ENCODE measurements around the gene OGG1. TPM values are rescaled to one million over a fixed set of nuclear protein-coding genes. Genes with fewer than 3 reads are reported as not detected.

The OGG1 gene
- total and polyA plus RNA-seq, 10 of the 15 experiments (the other 5 are each of a cell fraction or from before 2014, with no cell fraction given), result 4.8 to 38.8 (median 27.2) TPM

- intact Hi-C loops (cut with micrococcal nuclease; ENCODE audit: unreplicated experiment), result no loop called here
- Histone ChIP-seq H3K9ac (ENCODE audit: control insufficient read depth, insufficient read depth, low read length) (no peak overlapping the region), H2AFZ (ENCODE audit: control insufficient read depth, low read depth, low read length) (no peak overlapping the region), H3K27ac (ENCODE audit: control insufficient read depth, insufficient read depth) (no peak overlapping the region), H3K27me3 (replicated peaks in 1 of 2; ENCODE audit: control insufficient read depth in 2 of 2, insufficient read depth in 2 of 2, low read length in 1 of 2) (no peaks in the 10 kb centered on the region; a peak in 1 of 4 replicates), H3K36me3 (ENCODE audit: control insufficient read depth in 2 of 2, insufficient read depth in 2 of 2, low read length in 1 of 2) (no peaks in the 10 kb centered on the region), H4K20me1 (ENCODE audit: control insufficient read depth, insufficient read depth) (no peaks in the 10 kb centered on the region), H3K4me3 (no peak overlapping the region), H3K9me3 (replicated peaks; ENCODE audit: control insufficient read depth, insufficient read depth, low read length) (no peaks in the 10 kb centered on the region), H3K79me2 (ENCODE audit: control insufficient read depth, insufficient read depth, low read length) (no peaks in the 10 kb centered on the region), H3K4me2 (ENCODE audit: control insufficient read depth, insufficient read depth) (no peak overlapping the region), H3K4me1 (ENCODE audit: control insufficient read depth, insufficient read depth, low read length) (no peaks in the 10 kb centered on the region; the same call in 1 of the 2 replicates)
- ChIA-PET RAD21 (ENCODE audit: unreplicated experiment) (no interaction called here), SMC1A (ENCODE audit: uncharacterized antibody, unreplicated experiment) (no interaction called here), POLR2A (no interaction called here), CTCF (interaction anchor here (0.6 kb wide), 1 partner anchor 262 kb away, joined by 3 read pairs; no protein-coding TSS in a partner anchor)
- no peak for TF ChIP-seq POLR2A (IDR thresholded peaks at IDR 0.05; ENCODE audit: low read depth, low read length)
- TF ChIP-seq, protein P1, sequence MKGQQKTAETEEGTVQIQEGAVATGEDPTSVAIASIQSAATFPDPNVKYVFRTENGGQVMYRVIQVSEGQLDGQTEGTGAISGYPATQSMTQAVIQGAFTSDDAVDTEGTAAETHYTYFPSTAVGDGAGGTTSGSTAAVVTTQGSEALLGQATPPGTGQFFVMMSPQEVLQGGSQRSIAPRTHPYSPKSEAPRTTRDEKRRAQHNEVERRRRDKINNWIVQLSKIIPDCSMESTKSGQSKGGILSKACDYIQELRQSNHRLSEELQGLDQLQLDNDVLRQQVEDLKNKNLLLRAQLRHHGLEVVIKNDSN (IDR thresholded peaks at IDR 0.05; ENCODE audit: borderline replicate concordance, extremely low read length, insufficient read depth, low read depth, low read length), result peak; percentile 53
- FAIRE-seq, result no peak
- DNase-seq (ENCODE audit: low read depth, low spot score), result no peak
- no TSS peak for BruUV-seq (replicated peaks)
- 75% methylated on average over 4 of the region's 4 CpGs for WGBS (ENCODE audit: insufficient coverage, insufficient replicate concordance, low lambda C conversion rate, missing lambda C conversion rate)
- in situ Hi-C loops (cut with MboI), result no loop called here
- ATAC-seq, result no peak
These were observed 16.1 kb downstream of the OGG1 start for GRCh38 chr3:9765865-9766264.

- Histone ChIP-seq H3K27ac (ENCODE audit: control insufficient read depth, insufficient read depth) (no peak overlapping the region), H3K9ac (ENCODE audit: control insufficient read depth, insufficient read depth, low read length) (no peak overlapping the region), H2AFZ (ENCODE audit: control insufficient read depth, low read depth, low read length) (no peak overlapping the region), H3K27me3 (replicated peaks in 1 of 2; ENCODE audit: control insufficient read depth in 2 of 2, insufficient read depth in 2 of 2, low read length in 1 of 2) (peaks cover 0 to 2% of the 10 kb centered on the region in 2 experiments; a peak in 3 of 4 replicates), H3K79me2 (ENCODE audit: control insufficient read depth, insufficient read depth, low read length) (no peaks in the 10 kb centered on the region), H3K9me3 (replicated peaks; ENCODE audit: control insufficient read depth, insufficient read depth, low read length) (no peaks in the 10 kb centered on the region), H3K4me2 (ENCODE audit: control insufficient read depth, insufficient read depth) (no peak overlapping the region), H3K36me3 (ENCODE audit: control insufficient read depth in 2 of 2, insufficient read depth in 2 of 2, low read length in 1 of 2) (no peaks in the 10 kb centered on the region), H4K20me1 (ENCODE audit: control insufficient read depth, insufficient read depth) (no peaks in the 10 kb centered on the region), H3K4me3 (no peak overlapping the region), H3K4me1 (ENCODE audit: control insufficient read depth, insufficient read depth, low read length) (no peaks in the 10 kb centered on the region; the same call in 1 of the 2 replicates)
- 80% methylated on average over 7 of the region's 7 CpGs for WGBS (ENCODE audit: insufficient coverage, insufficient replicate concordance, low lambda C conversion rate, missing lambda C conversion rate)
- ChIA-PET RAD21 (ENCODE audit: unreplicated experiment) (no interaction called here), POLR2A (no interaction called here), CTCF (no interaction called here), SMC1A (ENCODE audit: uncharacterized antibody, unreplicated experiment) (interaction anchor here (0.8 kb wide), 1 partner anchor 14 kb away, joined by 3 read pairs; no protein-coding TSS in a partner anchor)
- in situ Hi-C loops (cut with MboI) (no loop called here), intact Hi-C loops (cut with micrococcal nuclease; ENCODE audit: unreplicated experiment) (no loop called here)
- no peak for DNase-seq (ENCODE audit: low read depth, low spot score)
- ATAC-seq, result no peak
- no TSS peak for BruUV-seq (replicated peaks)
- no peak for FAIRE-seq
- TF ChIP-seq SP1 (IDR thresholded peaks at IDR 0.05; ENCODE audit: low read depth, low read length) (no peak), POU2F2 (IDR thresholded peaks at IDR 0.05; ENCODE audit: borderline replicate concordance, low read depth, low read length) (no peak), IRF4 (IDR thresholded peaks at IDR 0.05; ENCODE audit: low read depth, low read length) (no peak), USF2 (IDR thresholded peaks at IDR 0.05; ENCODE audit: borderline replicate concordance, low read depth, low read length) (no peak), EP300 (IDR thresholded peaks at IDR 0.05; ENCODE audit: borderline replicate concordance in 1 of 2, control insufficient read depth in 1 of 2, low read depth in 2 of 2, low read length in 2 of 2) (no peak), NR2C1 (IDR thresholded peaks at IDR 0.05) (no peak), HDAC2 (IDR thresholded peaks at IDR 0.05) (no peak), POLR2AphosphoS5 (IDR thresholded peaks at IDR 0.05; ENCODE audit: low read length) (no peak), PBX3 (IDR thresholded peaks at IDR 0.05; ENCODE audit: insufficient replicate concordance, low read depth, low read length) (no peak), ZBED1 (IDR thresholded peaks at IDR 0.05; ENCODE audit: borderline replicate concordance) (no peak), SMC3 (IDR thresholded peaks at IDR 0.05; ENCODE audit: borderline replicate concordance, low read length) (no peak), NFYB (IDR thresholded peaks at IDR 0.05; ENCODE audit: insufficient read depth, low read depth, low read length) (no peak)
These were observed 17.7 kb downstream of the OGG1 start for GRCh38 chr3:9767418-9767817.

All from GM12878 (cell line).